Ovary (tissue), 9 donors: ENCODE results near the gene LSP1. TPM values are rescaled to one million over a fixed set of nuclear protein-coding genes. Genes with fewer than 3 reads are reported as not detected.

Source experiments
- DNase-seq, 5 donors: peaks; one replicate each; pipeline ENCODE4 v3.0.0-alpha.2; 2019 to 2020
- H3K27ac ChIP-seq, 2 donors: fragments of 200-600 bp; one replicate each; pipeline versions ENCODE4 v1.5.1 to v1.8.0; 2019 to 2022
- H3K27me3 ChIP-seq: fragments of 200-600 bp; one replicate; pipeline ENCODE4 v1.8.0; 2022
- H3K36me3 ChIP-seq: fragments of 200-600 bp; sonication (generic); one replicate; pipeline ENCODE4 v1.5.1; 2019
- H3K4me1 ChIP-seq: one replicate; pipeline ENCODE4 v1.8.1; 2013; ENCODE audit warnings: mild to moderate bottlenecking, moderate library complexity; ENCODE audit not compliant: insufficient read depth
- H3K4me3 ChIP-seq: fragments of 200-600 bp; sonication (generic); one replicate; pipeline ENCODE4 v1.5.1; 2017
- H3K9me3 ChIP-seq, 2 donors: fragments of 200-600 bp in 1 of 2; sonication (generic) in 1 of 2; one replicate each; pipeline versions ENCODE4 v1.5.1 to v1.8.1; 2013 to 2019; ENCODE audit warnings: mild to moderate bottlenecking in 1 of 2, moderate library complexity in 1 of 2
- EP300 ChIP-seq: sonication (generic); formaldehyde crosslinking; IDR thresholded peaks from one replicate; pipeline ENCODE4 v1.6.1; 2017; ENCODE audit warnings: antibody characterized with exemption
- POLR2A ChIP-seq: fragments of 450-650 bp; IDR thresholded peaks from one replicate; pipeline ENCODE4 v1.6.1; 2017; ENCODE audit warnings: antibody characterized with exemption, mild to moderate bottlenecking, moderate library complexity
- WGBS, 3 donors: extraction: QIAGEN DNeasy Blood & Tissue Kit in 1 of 3; methylation state at CpG; one replicate each; pipeline versions ENCODE4 v1.1.5 to v1.1.7; 2013 to 2017; 5-methylcytosine and 5-hydroxymethylcytosine counted together
- intact Hi-C, 4 donors: fragments of 100-400 bp; cut with DNase I; formaldehyde crosslinking; loops; one replicate each; pipeline versions ENCODE4 v1.11.0 to v1.15.1; 2022 to 2023
- polyA plus RNA-seq, 2 donors: library from polyadenylated mRNA; stranded (reverse); fragments of 200-250 nt in 1 of 2; fragments of 350-450 nt in 1 of 2; fragmentation: Illumina TruSeq in 1 of 2; extraction: RNeasy Lipid Tissue Mini Kit (QIAGEN cat#74804) in 1 of 2; gene quantifications; one replicate each; pipeline ENCODE4 v1.2.3, GENCODE V29; 2013 to 2014
- total RNA-seq, 7 donors: library from RNA; depleted of rRNA in 2 of 7; stranded (reverse); fragments of >200 nt in 2 of 7; fragmentation: NEBNext Ultra II Directional in 3 of 7; extraction: Animal tissue kit (Norgen Biotek cat#: 25700) in 3 of 7; gene quantifications; one replicate each; pipeline versions ENCODE4 v1.1.0 to v1.2.4, GENCODE V29; 2016 to 2023
- TF ChIP-seq, protein P1 (sequence below), 3 donors: fragments of 450-650 bp in 2 of 3; fragments of 200-600 bp in 1 of 3; IDR thresholded peaks; one replicate each; pipeline versions ENCODE4 v1.5.1 to v1.8.0; 2016 to 2022; ENCODE audit warnings: antibody characterized with exemption in 3 of 3, mild to moderate bottlenecking in 1 of 3
- donor health status: DM: no; HTN: no; CAD: no; lungs with moderate emphysema.
- donor health status: DM: no; HTN: no; CAD: no.
- donor health status: Bipolar disorder and iron deficiency.
- donor health status: DM: yes; HTN: yes; CAD: no.
- donor health status: DM: no; HTN: no; CAD: no.
- donor health status: DM: yes; HTN: yes; CAD: no.

The LSP1 gene
- total and polyA plus RNA-seq, 9 donors: 3.5 to 22.0 (median 9.0) TPM

DNA sequence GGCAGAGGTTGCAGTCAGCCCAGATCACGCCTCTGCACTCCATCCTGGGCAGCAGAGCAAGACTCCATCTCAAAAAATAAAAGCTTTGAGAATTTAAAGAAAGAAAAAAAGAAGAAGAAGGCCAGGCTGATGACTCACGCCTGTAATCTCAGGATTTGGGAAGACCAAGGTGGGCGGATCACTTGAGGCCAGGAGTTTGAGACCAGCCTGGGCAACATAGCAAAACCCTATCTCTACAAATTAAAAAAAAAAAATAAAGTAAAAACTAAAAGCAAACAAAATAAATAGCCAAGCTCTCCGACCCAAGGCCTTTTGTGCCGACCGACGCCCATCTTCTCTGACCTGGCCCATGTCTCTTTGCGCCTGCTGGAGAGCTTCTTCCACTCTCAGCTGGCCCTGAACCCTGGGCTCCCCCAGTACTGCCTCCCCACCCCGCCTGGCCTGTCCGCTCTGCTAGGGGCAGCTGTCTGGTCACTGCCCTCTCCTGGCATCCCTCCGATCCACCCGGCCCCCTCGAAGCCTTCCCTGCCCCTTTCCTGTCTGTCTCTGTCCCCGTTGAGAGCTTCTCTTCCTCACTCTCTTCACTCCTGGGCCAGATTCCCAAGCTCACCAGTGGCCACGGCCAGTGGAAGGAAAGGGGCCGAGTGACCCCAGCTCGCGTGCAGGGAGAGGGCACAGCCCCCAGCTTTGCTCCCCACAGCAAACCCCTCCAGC is 4.8 kb upstream of the LSP1 start:
- peak in 4 of 5 donors; percentile 48 to 75 (median 54) for DNase-seq
- WGBS, 3 donors: 31 to 43% (median 33%) methylated on average over 18 of the region's 18 CpGs
- H3K4me3 ChIP-seq: no peak overlapping the region
- H3K27me3 ChIP-seq: no peaks in the 10 kb centered on the region
- peak overlapping the region in 1 of 2 donors; percentile 19 for H3K27ac ChIP-seq
- H3K9me3 ChIP-seq: no peaks in the 10 kb centered on the region
- H3K4me1 ChIP-seq: peaks cover 15% of the 10 kb centered on the region
- no peaks in the 10 kb centered on the region for H3K36me3 ChIP-seq
- TF ChIP-seq POLR2A (no peak), EP300 (no peak)
- TF ChIP-seq, protein P1, sequence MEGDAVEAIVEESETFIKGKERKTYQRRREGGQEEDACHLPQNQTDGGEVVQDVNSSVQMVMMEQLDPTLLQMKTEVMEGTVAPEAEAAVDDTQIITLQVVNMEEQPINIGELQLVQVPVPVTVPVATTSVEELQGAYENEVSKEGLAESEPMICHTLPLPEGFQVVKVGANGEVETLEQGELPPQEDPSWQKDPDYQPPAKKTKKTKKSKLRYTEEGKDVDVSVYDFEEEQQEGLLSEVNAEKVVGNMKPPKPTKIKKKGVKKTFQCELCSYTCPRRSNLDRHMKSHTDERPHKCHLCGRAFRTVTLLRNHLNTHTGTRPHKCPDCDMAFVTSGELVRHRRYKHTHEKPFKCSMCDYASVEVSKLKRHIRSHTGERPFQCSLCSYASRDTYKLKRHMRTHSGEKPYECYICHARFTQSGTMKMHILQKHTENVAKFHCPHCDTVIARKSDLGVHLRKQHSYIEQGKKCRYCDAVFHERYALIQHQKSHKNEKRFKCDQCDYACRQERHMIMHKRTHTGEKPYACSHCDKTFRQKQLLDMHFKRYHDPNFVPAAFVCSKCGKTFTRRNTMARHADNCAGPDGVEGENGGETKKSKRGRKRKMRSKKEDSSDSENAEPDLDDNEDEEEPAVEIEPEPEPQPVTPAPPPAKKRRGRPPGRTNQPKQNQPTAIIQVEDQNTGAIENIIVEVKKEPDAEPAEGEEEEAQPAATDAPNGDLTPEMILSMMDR (IDR thresholded peaks at IDR 0.05): no peak
- intact Hi-C loops: no loop called here

DNA sequence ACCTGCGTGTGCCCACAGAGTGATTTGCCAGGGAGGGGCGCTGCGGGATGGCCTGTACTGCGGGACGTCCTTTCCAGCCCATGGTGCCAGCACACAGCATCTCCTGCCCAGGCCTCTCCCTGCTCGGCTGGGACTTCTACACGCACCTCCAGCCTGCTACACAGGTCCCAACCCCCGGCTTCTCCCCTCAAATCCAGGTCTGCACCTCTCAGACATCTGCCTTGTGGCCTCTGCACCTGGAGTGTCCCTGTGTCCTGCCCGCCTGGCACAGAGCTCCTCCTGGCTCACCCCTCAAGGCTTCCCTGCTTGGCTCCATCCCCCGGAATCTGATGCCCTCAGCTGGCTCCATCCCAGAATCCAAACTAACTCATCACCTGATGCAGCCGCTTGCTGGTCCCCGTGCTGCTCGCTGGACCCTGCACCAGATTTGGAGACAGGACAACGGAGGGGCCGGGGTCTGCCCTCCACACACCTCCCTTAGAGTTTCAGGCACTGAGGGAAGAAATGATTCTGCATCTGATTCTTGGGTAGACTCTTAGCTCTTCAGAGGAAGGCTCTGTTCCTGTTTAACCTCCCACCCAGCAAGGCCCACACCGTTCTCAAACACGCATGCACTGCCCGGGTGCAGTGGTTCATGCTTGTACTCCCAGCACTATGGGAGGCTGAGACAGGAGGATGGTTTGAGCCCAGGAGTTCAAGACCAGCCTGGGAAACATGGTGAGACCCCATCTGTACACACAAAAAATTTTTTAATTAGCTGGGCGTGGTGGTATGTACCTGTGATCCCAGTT is 4.0 kb upstream of the LSP1 start:
- H3K4me1 ChIP-seq: peaks cover 15% of the 10 kb centered on the region
- DNase-seq: no peak
- TF ChIP-seq, protein P1 (IDR thresholded peaks at IDR 0.05): no peak
- TF ChIP-seq EP300 (no peak), POLR2A (no peak)
- 91 to 93% (median 91%) methylated on average over 18 to 19 of the region's 19 CpGs for WGBS, 3 donors
- no peaks in the 10 kb centered on the region for H3K9me3 ChIP-seq
- no peaks in the 10 kb centered on the region for H3K27me3 ChIP-seq
- no peaks in the 10 kb centered on the region for H3K36me3 ChIP-seq
- no peak overlapping the region for H3K4me3 ChIP-seq
- intact Hi-C loops: no loop called here
- peak overlapping the region in 1 of 2 donors; percentile 19 for H3K27ac ChIP-seq

DNA sequence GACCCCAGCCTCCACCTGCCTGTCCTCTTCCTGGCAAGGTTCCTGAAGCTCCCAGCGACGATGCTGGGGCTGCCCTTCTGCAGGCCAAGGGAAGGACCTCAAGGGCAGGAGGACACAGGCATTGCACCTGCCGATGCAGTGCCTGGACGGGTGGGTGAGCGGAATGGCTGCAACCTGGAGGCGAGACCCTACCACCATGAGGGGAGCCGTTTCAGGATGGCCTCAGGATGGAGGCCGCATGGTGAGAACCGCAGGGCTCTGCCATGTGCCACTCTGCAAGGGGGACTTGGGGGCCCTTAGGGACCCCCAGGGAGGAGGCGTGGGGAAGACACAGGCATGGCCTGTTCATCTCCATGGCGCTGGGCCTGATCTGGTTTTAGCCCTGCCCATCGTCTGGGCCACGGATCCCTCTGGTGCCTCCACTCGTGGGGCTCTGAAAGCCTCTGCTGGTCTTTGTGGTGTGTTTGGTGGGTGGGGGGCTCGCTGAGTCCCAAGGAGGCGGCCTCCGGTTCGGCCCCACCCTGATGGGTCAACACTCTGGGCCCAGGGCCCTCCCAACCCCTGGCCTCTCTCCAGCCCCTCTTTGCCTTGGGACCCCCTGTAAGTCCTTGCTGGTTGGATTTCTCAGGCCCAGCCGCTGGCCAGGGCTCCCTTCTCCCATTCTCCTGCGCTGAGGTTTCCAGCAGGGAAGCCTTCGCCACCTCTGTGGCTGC is 1.3 kb upstream of the LSP1 start:
- no peak overlapping the region for H3K4me3 ChIP-seq
- no peaks in the 10 kb centered on the region for H3K36me3 ChIP-seq
- no peaks in the 10 kb centered on the region for H3K9me3 ChIP-seq
- no peak overlapping the region for H3K27ac ChIP-seq
- peaks cover 7% of the 10 kb centered on the region for H3K4me1 ChIP-seq
- intact Hi-C loops: no loop called here
- H3K27me3 ChIP-seq: no peaks in the 10 kb centered on the region
- 93 to 95% (median 94%) methylated on average over 21 of the region's 21 CpGs for WGBS, 3 donors
- no peak for DNase-seq
- TF ChIP-seq EP300: no peak
- TF ChIP-seq POLR2A: no peak
- TF ChIP-seq, protein P1 (IDR thresholded peaks at IDR 0.05): no peak

GRCh38 chr11:1852271-1852876 is 510 bp upstream of the LSP1 start:
- Histone ChIP-seq H3K27me3 (no peaks in the 10 kb centered on the region), H3K27ac (no peak overlapping the region), H3K9me3 (no peaks in the 10 kb centered on the region), H3K4me3 (no peak overlapping the region), H3K36me3 (no peaks in the 10 kb centered on the region), H3K4me1 (peaks cover 7% of the 10 kb centered on the region)
- no peak for DNase-seq
- TF ChIP-seq EP300 (no peak), POLR2A (no peak)
- TF ChIP-seq, protein P1 (IDR thresholded peaks at IDR 0.05): no peak
- WGBS, 3 donors: 89 to 90% (median 89%) methylated on average over 25 of the region's 25 CpGs
- intact Hi-C loops: no loop called here
